ENCODE measurements around the gene KRT6A. TPM values are rescaled to one million over a fixed set of nuclear protein-coding genes. Genes with fewer than 3 reads are reported as not detected.

The KRT6A gene
- total RNA-seq, 1 experiment from 2014 or later: 1,688 TPM

DNA sequence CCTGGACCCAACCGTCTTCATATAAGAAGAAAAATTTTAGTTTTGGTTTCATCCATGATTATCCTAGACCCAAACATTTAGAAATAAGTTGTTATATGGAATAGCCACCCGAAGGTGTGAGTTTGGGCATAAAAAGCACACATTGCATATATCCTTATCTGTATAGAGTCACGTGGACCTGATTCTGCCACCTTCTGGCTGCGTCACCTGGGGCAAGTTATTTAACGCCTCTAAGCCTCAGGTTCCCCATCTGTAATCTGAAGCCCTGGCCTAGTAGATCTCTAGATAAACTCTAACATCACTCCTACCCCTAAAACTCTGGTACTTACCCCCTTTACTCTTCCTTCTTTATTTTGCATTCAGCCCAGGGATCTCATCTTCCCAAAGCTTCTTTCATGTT lies 41.4 kb upstream of the KRT6A start:
- no TSS peak for BruUV-seq (replicated peaks)
- CTCF ChIA-PET: interaction anchor here (0.8 to 1.5 kb wide), 4 partner anchors 11 to 142 kb away, joined by 3 to 6 read pairs (median 4); no protein-coding TSS in a partner anchor
- peak; percentile 25 for DNase-seq (ENCODE audit: unreplicated experiment)

GRCh38 chr12:52533686-52534470 lies 40.8 kb upstream of the KRT6A start:
- Mint-ChIP-seq H3K27ac (ENCODE audit: low read depth, unreplicated experiment) (no peak overlapping the region), H3K27me3 (ENCODE audit: insufficient read depth, unreplicated experiment) (no peaks in the 10 kb centered on the region), H3K4me3 (ENCODE audit: unreplicated experiment) (no peak overlapping the region), H3K9me3 (ENCODE audit: unreplicated experiment) (no peaks in the 10 kb centered on the region), H3K36me3 (ENCODE audit: insufficient read depth, unreplicated experiment) (no peaks in the 10 kb centered on the region), H3K4me1 (ENCODE audit: insufficient read depth, unreplicated experiment) (peaks cover 11% of the 10 kb centered on the region)
- ChIA-PET POLR2A (interaction anchor here (0.9 to 2.1 kb wide), 2 partner anchors 9 to 42 kb away, joined by 3 to 8 read pairs; no protein-coding TSS in a partner anchor), CTCF (interaction anchor here (0.6 to 1.5 kb wide), 6 partner anchors 12 to 418 kb away, joined by 3 to 6 read pairs (median 4); no protein-coding TSS in a partner anchor)
- no TSS peak for BruUV-seq (replicated peaks)
- TF ChIP-seq, protein P1, sequence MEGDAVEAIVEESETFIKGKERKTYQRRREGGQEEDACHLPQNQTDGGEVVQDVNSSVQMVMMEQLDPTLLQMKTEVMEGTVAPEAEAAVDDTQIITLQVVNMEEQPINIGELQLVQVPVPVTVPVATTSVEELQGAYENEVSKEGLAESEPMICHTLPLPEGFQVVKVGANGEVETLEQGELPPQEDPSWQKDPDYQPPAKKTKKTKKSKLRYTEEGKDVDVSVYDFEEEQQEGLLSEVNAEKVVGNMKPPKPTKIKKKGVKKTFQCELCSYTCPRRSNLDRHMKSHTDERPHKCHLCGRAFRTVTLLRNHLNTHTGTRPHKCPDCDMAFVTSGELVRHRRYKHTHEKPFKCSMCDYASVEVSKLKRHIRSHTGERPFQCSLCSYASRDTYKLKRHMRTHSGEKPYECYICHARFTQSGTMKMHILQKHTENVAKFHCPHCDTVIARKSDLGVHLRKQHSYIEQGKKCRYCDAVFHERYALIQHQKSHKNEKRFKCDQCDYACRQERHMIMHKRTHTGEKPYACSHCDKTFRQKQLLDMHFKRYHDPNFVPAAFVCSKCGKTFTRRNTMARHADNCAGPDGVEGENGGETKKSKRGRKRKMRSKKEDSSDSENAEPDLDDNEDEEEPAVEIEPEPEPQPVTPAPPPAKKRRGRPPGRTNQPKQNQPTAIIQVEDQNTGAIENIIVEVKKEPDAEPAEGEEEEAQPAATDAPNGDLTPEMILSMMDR (IDR thresholded peaks at IDR 0.05; ENCODE audit: unreplicated experiment): no peak
- no peak for DNase-seq (ENCODE audit: unreplicated experiment)
- intact Hi-C loops (cut with micrococcal nuclease): no loop called here

More for the DNA sequence above, 41.4 kb upstream of the KRT6A start:
- H3K27me3 Mint-ChIP-seq (ENCODE audit: insufficient read depth, unreplicated experiment): no peaks in the 10 kb centered on the region
- TF ChIP-seq, protein P1 (IDR thresholded peaks at IDR 0.05; ENCODE audit: unreplicated experiment): peak; percentile 11
- H3K4me3 Mint-ChIP-seq (ENCODE audit: unreplicated experiment): no peak overlapping the region
- H3K27ac Mint-ChIP-seq (ENCODE audit: low read depth, unreplicated experiment): no peak overlapping the region
- POLR2A ChIA-PET: interaction anchor here (0.9 to 2.1 kb wide), 3 partner anchors 10 to 42 kb away, joined by 3 to 8 read pairs (median 7); no protein-coding TSS in a partner anchor
- intact Hi-C loops (cut with micrococcal nuclease): no loop called here
- no peaks in the 10 kb centered on the region for H3K36me3 Mint-ChIP-seq (ENCODE audit: insufficient read depth, unreplicated experiment)
- H3K9me3 Mint-ChIP-seq (ENCODE audit: unreplicated experiment): no peaks in the 10 kb centered on the region
- H3K4me1 Mint-ChIP-seq (ENCODE audit: insufficient read depth, unreplicated experiment): peaks cover 17% of the 10 kb centered on the region

GRCh38 chr12:52532636-52533035 lies 39.6 kb upstream of the KRT6A start:
- Mint-ChIP-seq H3K36me3 (ENCODE audit: insufficient read depth, unreplicated experiment) (no peaks in the 10 kb centered on the region), H3K9me3 (ENCODE audit: unreplicated experiment) (no peaks in the 10 kb centered on the region), H3K4me3 (ENCODE audit: unreplicated experiment) (no peak overlapping the region), H3K27ac (ENCODE audit: low read depth, unreplicated experiment) (peak overlapping the region; percentile 73), H3K27me3 (ENCODE audit: insufficient read depth, unreplicated experiment) (no peaks in the 10 kb centered on the region), H3K4me1 (ENCODE audit: insufficient read depth, unreplicated experiment) (peaks cover 6% of the 10 kb centered on the region)
- intact Hi-C loops (cut with micrococcal nuclease): no loop called here
- no TSS peak for BruUV-seq (replicated peaks)
- ChIA-PET POLR2A (interaction anchor here (0.7 to 1.4 kb wide), 3 partner anchors 17 to 806 kb away, joined by 3 to 5 read pairs (median 3); no protein-coding TSS in a partner anchor), CTCF (interaction anchor here (1.2 to 1.5 kb wide), 5 partner anchors 13 to 348 kb away, joined by 3 to 6 read pairs (median 4); no protein-coding TSS in a partner anchor)
- TF ChIP-seq, protein P1 (IDR thresholded peaks at IDR 0.05; ENCODE audit: unreplicated experiment): no peak
- no peak for DNase-seq (ENCODE audit: unreplicated experiment)

DNA sequence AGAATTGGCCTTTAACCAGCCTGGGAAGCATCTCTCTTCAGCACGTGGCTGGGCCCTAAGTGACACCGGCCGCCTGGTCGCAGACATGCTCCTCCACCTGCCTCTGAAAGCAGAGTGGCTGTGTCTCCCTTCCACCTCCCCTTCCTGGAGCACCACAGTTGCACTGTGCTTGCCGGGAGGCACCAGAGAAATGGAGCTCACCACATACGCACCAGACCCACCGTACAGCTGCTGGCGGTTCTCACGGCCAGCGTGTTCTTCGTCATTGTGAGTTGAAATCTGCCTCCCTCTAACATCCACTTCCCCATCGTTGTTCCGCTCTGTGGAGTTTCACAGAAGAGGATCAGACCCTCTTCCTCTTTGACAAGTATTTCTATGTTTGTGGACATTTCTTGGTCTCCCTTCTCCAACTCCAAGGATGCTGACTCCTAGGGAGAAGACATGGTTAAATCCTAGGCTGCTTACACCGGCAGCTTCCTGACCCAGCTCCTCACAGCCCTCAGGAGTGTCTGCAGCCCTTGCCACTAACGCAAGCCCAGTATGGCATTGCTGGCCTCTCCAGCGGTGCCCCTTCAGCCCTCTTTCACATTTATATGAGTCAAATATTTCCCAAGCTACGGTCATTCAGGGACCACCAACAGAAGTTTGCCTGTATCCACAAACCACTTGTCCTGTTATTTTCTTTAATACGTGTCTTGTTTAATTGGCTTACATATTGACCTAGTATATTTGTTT lies 38.7 kb upstream of the KRT6A start:
- ChIA-PET POLR2A (interaction anchor here (0.7 to 1.4 kb wide), 3 partner anchors 16 to 805 kb away, joined by 3 to 5 read pairs (median 3); no protein-coding TSS in a partner anchor), CTCF (interaction anchor here (0.5 to 1.3 kb wide), 7 partner anchors 11 to 386 kb away, joined by 3 to 4 read pairs (median 3); no protein-coding TSS in a partner anchor)
- no peaks in the 10 kb centered on the region for H3K4me1 Mint-ChIP-seq (ENCODE audit: insufficient read depth, unreplicated experiment)
- no peaks in the 10 kb centered on the region for H3K9me3 Mint-ChIP-seq (ENCODE audit: unreplicated experiment)
- H3K27me3 Mint-ChIP-seq (ENCODE audit: insufficient read depth, unreplicated experiment): no peaks in the 10 kb centered on the region
- H3K27ac Mint-ChIP-seq (ENCODE audit: low read depth, unreplicated experiment): peak overlapping the region; percentile 73
- intact Hi-C loops (cut with micrococcal nuclease): no loop called here
- H3K36me3 Mint-ChIP-seq (ENCODE audit: insufficient read depth, unreplicated experiment): no peaks in the 10 kb centered on the region
- no peak for DNase-seq (ENCODE audit: unreplicated experiment)
- BruUV-seq (replicated peaks): no TSS peak
- H3K4me3 Mint-ChIP-seq (ENCODE audit: unreplicated experiment): no peak overlapping the region
- TF ChIP-seq, protein P1 (IDR thresholded peaks at IDR 0.05; ENCODE audit: unreplicated experiment): no peak
